HUES48 (cell line): ENCODE data around the gene CYSTM1.

ENCODE experiments used
- H3K27ac ChIP-seq: one replicate; pipeline ENCODE4 v1.7.0; 2013; ENCODE audit warnings: low read depth, low read length, inconsistent platforms
- H3K27me3 ChIP-seq: 2 replicates; pipeline ENCODE4 v1.6.1; 2013; ENCODE audit warnings: mild to moderate bottlenecking, low read length; ENCODE audit not compliant: control insufficient read depth, insufficient read depth
- H3K36me3 ChIP-seq: 2 replicates; pipeline ENCODE4 v1.6.1; 2013; ENCODE audit warnings: low read length; ENCODE audit not compliant: control insufficient read depth, insufficient read depth
- H3K4me1 ChIP-seq: 2 replicates; pipeline ENCODE4 v1.6.1; 2013; ENCODE audit warnings: mild to moderate bottlenecking, low read length; ENCODE audit not compliant: control insufficient read depth, insufficient read depth
- H3K4me3 ChIP-seq: 2 replicates; pipeline ENCODE4 v1.5.1; 2013; ENCODE audit warnings: mild to moderate bottlenecking, low read depth, low read length
- H3K9ac ChIP-seq: 2 replicates; pipeline ENCODE4 v1.6.1; 2013; ENCODE audit warnings: mild to moderate bottlenecking, low read depth, low read length, moderate library complexity
- H3K9me3 ChIP-seq: 2 replicates; pipeline ENCODE4 v1.6.1; 2013; ENCODE audit warnings: low read length; ENCODE audit not compliant: control insufficient read depth, insufficient read depth

Gene CYSTM1

DNA sequence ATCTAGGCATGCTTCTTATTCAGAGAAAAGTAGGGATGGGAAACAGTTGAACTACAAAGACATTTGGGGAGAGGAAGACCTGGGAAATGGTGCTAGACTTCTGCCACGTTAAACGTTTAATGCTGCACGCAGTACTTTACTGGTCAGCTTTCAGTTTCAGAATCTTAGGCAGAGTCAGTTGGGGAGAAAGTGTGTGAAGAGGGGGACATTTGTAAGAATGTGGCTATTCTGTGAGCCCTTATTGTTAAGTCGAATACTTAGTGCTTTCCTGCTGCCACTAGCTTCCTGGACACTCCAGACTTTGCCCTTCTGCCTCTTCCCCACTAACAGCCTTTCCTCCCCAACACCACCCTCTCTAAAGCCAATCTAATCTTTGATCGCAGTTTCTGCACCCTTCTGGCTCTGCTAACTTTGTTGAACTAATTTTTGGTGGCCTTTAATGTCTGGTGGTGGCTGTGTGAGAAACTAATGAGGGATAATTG, 6.1 kb downstream of the CYSTM1 start:
- no peak overlapping the region for H3K4me3 ChIP-seq
- no peak overlapping the region for H3K9ac ChIP-seq
- no peaks in the 10 kb centered on the region for H3K9me3 ChIP-seq
- H3K27ac ChIP-seq = no peak overlapping the region
- no peaks in the 10 kb centered on the region for H3K36me3 ChIP-seq
- no peaks in the 10 kb centered on the region for H3K27me3 ChIP-seq
- H3K4me1 ChIP-seq = peaks cover 16% of the 10 kb centered on the region

- no peak overlapping the region for H3K9ac ChIP-seq
- no peaks in the 10 kb centered on the region for H3K36me3 ChIP-seq
- no peak overlapping the region for H3K4me3 ChIP-seq
- no peaks in the 10 kb centered on the region for H3K9me3 ChIP-seq
- H3K4me1 ChIP-seq = peaks cover 12% of the 10 kb centered on the region
- H3K27me3 ChIP-seq = no peaks in the 10 kb centered on the region
- no peak overlapping the region for H3K27ac ChIP-seq
Observed at GRCh38 chr5:140181525-140181924, 6.5 kb downstream of the CYSTM1 start.

- peaks cover 12% of the 10 kb centered on the region for H3K4me1 ChIP-seq
- no peak overlapping the region for H3K27ac ChIP-seq
- no peak overlapping the region for H3K9ac ChIP-seq
- no peak overlapping the region for H3K4me3 ChIP-seq
- no peaks in the 10 kb centered on the region for H3K36me3 ChIP-seq
- H3K9me3 ChIP-seq = no peaks in the 10 kb centered on the region
- H3K27me3 ChIP-seq = no peaks in the 10 kb centered on the region
Observed at GRCh38 chr5:140182075-140182711, 7.2 kb downstream of the CYSTM1 start.

DNA sequence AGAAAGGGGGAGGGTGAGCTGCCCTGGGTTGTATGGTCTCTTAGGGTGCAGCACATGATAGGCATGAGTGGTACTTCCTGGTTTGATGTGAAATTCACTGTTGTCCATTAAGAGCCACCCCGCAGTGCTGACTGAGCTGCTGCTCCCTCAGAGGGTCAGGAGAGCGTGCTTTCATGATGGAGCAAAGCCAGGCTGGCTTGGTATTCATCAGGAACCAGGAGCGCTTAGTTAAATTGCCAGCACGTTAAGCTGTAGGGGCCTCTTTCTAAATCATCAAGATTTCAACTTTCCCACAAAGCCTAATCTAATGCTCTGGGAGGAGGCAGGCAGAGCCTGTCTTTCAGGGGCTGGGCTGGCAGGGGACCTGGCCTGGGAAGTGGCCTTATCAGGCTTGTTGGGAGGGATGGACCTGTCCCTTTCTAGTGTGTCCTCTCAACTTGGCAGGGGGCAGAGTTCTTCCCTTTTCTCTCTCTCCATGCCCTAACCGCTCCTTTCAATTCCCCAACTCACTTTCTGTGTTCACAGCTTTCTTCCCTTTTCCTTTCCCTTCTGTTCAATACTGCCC, 7.9 kb downstream of the CYSTM1 start:
- Histone ChIP-seq H3K27me3 (no peaks in the 10 kb centered on the region), H3K9ac (no peak overlapping the region), H3K9me3 (no peaks in the 10 kb centered on the region), H3K27ac (peak overlapping the region; percentile 49), H3K4me1 (peaks cover 12% of the 10 kb centered on the region), H3K36me3 (no peaks in the 10 kb centered on the region), H3K4me3 (no peak overlapping the region)

DNA sequence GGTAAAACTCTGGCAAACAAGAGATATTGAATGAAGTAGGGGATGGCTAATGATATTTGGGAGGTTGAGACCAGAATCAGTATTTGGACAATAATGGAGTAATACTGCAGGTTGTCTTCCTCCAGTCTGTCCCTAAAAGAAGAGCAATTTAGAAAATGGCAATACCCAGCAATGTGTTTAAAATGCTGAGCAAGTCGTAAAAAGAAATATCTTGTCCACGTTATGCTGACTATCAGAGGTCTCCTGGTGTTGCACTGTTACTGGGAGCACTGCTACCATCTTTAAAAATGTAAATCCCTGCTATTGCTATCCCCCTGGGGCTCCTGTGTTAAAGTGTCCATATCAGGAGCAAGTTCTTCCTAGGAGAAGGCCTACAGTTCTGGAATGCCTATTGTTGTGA, 10.4 kb downstream of the CYSTM1 start:
- no peak overlapping the region for H3K27ac ChIP-seq
- H3K4me3 ChIP-seq = no peak overlapping the region
- H3K4me1 ChIP-seq = peaks cover 12% of the 10 kb centered on the region
- H3K36me3 ChIP-seq = no peaks in the 10 kb centered on the region
- no peaks in the 10 kb centered on the region for H3K27me3 ChIP-seq
- no peaks in the 10 kb centered on the region for H3K9me3 ChIP-seq
- H3K9ac ChIP-seq = no peak overlapping the region

- Histone ChIP-seq H3K27me3 (no peaks in the 10 kb centered on the region), H3K27ac (no peak overlapping the region), H3K4me1 (peaks cover 20% of the 10 kb centered on the region), H3K4me3 (no peak overlapping the region), H3K9me3 (no peaks in the 10 kb centered on the region), H3K36me3 (no peaks in the 10 kb centered on the region), H3K9ac (no peak overlapping the region)
Observed at GRCh38 chr5:140186267-140186671, 11.3 kb downstream of the CYSTM1 start.

- Histone ChIP-seq H3K9me3 (no peaks in the 10 kb centered on the region), H3K27me3 (no peaks in the 10 kb centered on the region), H3K4me3 (no peak overlapping the region), H3K4me1 (peaks cover 21% of the 10 kb centered on the region), H3K9ac (no peak overlapping the region), H3K36me3 (no peaks in the 10 kb centered on the region), H3K27ac (no peak overlapping the region)
Observed at GRCh38 chr5:140189253-140189652, 14.3 kb downstream of the CYSTM1 start.

GRCh38 chr5:140189977-140190871, 15.2 kb downstream of the CYSTM1 start:
- Histone ChIP-seq H3K27ac (no peak overlapping the region), H3K4me3 (no peak overlapping the region)

GRCh38 chr5:140190872-140191218, 15.9 kb downstream of the CYSTM1 start:
- H3K27me3 ChIP-seq = no peaks in the 10 kb centered on the region
- H3K9me3 ChIP-seq = no peaks in the 10 kb centered on the region
- no peak overlapping the region for H3K4me3 ChIP-seq
- no peak overlapping the region for H3K9ac ChIP-seq
- H3K27ac ChIP-seq = no peak overlapping the region
- H3K4me1 ChIP-seq = peaks cover 21% of the 10 kb centered on the region
- no peaks in the 10 kb centered on the region for H3K36me3 ChIP-seq

More at GRCh38 chr5:140189977-140190871, 15.2 kb downstream of the CYSTM1 start:
- Histone ChIP-seq H3K27me3 (no peaks in the 10 kb centered on the region), H3K36me3 (no peaks in the 10 kb centered on the region), H3K9me3 (no peaks in the 10 kb centered on the region), H3K4me1 (peaks cover 21% of the 10 kb centered on the region), H3K9ac (no peak overlapping the region)

DNA sequence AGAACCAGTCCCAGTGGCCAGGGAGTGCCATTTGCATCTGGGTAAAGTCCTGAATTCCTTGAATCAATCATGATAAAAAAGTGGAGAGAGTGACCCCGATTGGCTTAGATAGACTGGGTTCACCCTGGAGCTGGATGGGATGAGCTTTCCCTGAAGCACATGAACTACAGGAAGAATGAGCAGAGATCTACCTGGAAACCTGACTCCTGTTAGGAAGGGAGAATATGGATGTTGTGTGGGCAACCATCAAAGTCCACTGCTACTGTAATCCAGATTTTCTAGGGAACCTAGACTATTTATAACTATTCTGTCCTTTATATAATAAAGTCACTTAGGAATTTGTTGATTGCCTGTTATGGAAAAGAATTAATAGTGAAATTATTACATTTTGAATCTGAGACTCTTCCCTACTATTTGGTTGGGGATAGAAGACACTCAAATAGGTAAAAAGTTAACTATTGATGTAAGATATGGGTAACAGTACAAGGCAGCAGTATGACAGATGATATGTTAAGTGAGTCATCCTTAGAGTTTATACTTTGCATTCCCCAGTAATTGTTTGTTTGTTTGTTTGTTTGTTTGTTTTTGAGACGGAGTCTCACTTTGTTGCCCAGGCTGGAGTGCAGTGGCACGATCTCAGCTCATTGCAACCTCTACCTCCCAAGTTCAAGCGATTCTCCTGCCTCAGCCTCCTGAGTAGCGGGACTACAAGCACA, 17.9 kb downstream of the CYSTM1 start:
- Histone ChIP-seq H3K4me1 (peaks cover 21% of the 10 kb centered on the region), H3K9ac (no peak overlapping the region), H3K36me3 (no peaks in the 10 kb centered on the region), H3K27ac (no peak overlapping the region), H3K27me3 (no peaks in the 10 kb centered on the region), H3K9me3 (no peaks in the 10 kb centered on the region), H3K4me3 (no peak overlapping the region)
